Activated T-cell treated with anti-CD3 and anti-CD28 coated beads, Interleukin-2, amount 50 U/mL, for 24 hours (primary cell): ENCODE data around the gene CFAP206.

ENCODE experiments used
- DNase-seq: peaks from one replicate; pipeline ENCODE4 v3.0.0-alpha.2; 2020
- H3K27ac Mint-ChIP-seq: 2 replicates; pipeline ENCODE4 v1.8.0; 2020; ENCODE audit warnings: mild to moderate bottlenecking, mixed read lengths
- H3K27me3 Mint-ChIP-seq: 2 replicates; pipeline ENCODE4 v1.8.0; 2020; ENCODE audit warnings: mixed read lengths
- H3K36me3 Mint-ChIP-seq: 2 replicates; pipeline ENCODE4 v1.8.0; 2020; ENCODE audit warnings: low read depth, mixed read lengths
- H3K4me1 Mint-ChIP-seq: 2 replicates; pipeline ENCODE4 v1.8.0; 2020; ENCODE audit warnings: low read depth, mixed read lengths
- H3K4me3 Mint-ChIP-seq: 2 replicates; pipeline ENCODE4 v1.8.0; 2020; ENCODE audit warnings: mild to moderate bottlenecking, moderate library complexity, mixed read lengths
- H3K9me3 Mint-ChIP-seq: 2 replicates; pipeline ENCODE4 v1.8.0; 2020; ENCODE audit warnings: mixed read lengths

CFAP206 gene

DNA sequence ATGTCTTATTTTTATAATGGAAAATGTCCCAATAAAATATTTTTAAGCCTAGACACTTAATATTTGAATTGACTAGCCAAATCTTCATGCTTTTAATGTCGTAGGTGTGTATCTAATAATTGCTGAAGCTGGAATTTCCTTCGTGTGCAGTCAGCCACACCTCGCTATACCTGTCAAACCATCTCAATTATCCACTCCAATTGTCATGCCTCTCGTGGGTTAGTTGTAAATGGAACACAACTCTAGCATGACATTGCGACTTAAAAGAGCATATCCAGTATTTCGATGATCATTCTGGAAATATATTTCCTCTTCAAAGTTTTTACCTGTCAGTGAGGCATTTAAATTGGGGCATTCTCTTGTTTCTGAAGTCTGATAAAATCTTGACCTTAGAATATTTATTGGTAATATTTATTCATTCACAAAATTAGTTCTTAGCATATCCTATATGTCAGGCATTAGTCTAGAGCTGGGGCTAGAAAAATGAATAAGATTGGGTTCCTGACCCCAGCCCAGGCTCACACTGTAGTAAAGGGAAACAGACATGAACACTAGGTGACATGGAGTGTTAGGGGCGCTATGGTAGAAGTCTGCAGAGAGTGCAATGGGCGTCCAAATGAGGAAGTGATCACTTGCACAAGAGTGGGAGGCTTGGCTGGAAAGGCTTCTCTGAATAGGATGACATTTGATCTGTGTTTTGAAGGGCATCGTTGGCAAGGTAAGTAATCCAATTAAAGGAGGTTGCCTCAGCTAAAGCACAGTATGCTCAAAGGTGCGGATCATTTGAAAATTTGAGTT is 11.0 kb upstream of the CFAP206 start:
- no peak overlapping the region for H3K27ac Mint-ChIP-seq
- H3K4me3 Mint-ChIP-seq: no peak overlapping the region
- no peak for DNase-seq
- H3K27me3 Mint-ChIP-seq: no peaks in the 10 kb centered on the region
- H3K36me3 Mint-ChIP-seq: no peaks in the 10 kb centered on the region
- H3K9me3 Mint-ChIP-seq: no peaks in the 10 kb centered on the region
- no peaks in the 10 kb centered on the region for H3K4me1 Mint-ChIP-seq

DNA sequence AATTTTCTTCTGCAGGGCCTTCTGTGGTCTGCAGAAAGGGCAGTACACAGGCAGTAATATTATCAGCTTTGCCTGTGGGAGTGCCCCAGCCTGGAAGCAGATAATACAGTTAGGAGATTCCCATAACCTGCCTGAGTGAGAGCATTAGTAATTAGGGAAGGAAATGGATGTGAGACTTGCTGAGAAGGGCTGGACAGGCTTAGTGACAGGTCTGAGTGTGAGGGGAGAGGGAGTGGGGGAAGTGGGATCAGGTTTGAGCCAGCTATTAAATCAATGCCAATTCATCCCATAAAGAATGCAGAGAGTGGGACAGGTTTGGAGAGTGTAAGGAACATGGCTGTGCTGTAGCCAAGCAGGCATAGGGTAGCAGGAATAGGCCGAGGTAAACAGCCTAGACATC is 10.1 kb upstream of the CFAP206 start:
- H3K4me1 Mint-ChIP-seq: no peaks in the 10 kb centered on the region
- DNase-seq: no peak
- H3K9me3 Mint-ChIP-seq: no peaks in the 10 kb centered on the region
- H3K27me3 Mint-ChIP-seq: no peaks in the 10 kb centered on the region
- no peak overlapping the region for H3K27ac Mint-ChIP-seq
- H3K4me3 Mint-ChIP-seq: no peak overlapping the region
- no peaks in the 10 kb centered on the region for H3K36me3 Mint-ChIP-seq

DNA sequence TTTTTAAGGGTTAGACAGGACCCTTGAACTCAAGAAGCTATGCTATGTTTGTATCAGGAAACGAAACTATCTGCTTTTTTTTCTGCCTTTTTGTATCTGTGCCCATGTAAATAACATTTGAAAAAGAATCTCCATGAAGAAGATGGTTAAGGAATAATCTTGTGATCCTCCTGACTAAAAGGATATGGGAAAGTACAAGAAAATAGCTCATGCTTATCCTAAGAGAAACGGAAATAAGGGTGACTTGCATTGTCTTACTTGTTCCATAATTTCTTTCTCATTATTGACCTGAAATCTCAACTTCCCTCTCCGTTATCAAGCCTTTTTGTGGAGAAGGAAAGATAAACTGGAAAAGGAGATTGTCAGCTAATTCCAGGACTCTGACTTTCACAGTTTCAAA is 5.9 kb upstream of the CFAP206 start:
- no peaks in the 10 kb centered on the region for H3K4me1 Mint-ChIP-seq
- no peaks in the 10 kb centered on the region for H3K36me3 Mint-ChIP-seq

DNA sequence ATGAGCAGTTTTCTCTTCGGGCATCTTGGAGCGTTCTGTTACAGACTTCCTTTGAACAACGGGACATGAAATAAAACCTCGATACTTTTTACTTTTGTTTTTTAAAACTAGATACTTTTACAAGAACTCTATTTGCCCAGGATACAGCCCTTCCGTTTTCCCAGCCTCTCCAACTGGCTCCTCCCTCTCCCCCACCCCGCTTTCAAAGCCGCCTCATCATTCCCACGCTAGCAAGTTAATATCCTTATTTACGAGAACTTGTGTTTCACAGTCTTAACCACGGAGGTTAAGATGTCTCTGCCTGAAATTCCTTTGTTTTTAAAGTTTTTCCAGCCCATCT is 241 bp upstream of the CFAP206 start:
- Mint-ChIP-seq H3K9me3 (no peaks in the 10 kb centered on the region), H3K36me3 (no peaks in the 10 kb centered on the region), H3K27me3 (peaks cover 17% of the 10 kb centered on the region), H3K27ac (no peak overlapping the region), H3K4me3 (peak overlapping the region; percentile 84), H3K4me1 (peaks cover 6% of the 10 kb centered on the region)
- no peak for DNase-seq

More for the DNA sequence above, 5.9 kb upstream of the CFAP206 start:
- Mint-ChIP-seq H3K4me3 (no peak overlapping the region), H3K27me3 (peaks cover 13% of the 10 kb centered on the region), H3K27ac (no peak overlapping the region), H3K9me3 (no peaks in the 10 kb centered on the region)
- DNase-seq: no peak

DNA sequence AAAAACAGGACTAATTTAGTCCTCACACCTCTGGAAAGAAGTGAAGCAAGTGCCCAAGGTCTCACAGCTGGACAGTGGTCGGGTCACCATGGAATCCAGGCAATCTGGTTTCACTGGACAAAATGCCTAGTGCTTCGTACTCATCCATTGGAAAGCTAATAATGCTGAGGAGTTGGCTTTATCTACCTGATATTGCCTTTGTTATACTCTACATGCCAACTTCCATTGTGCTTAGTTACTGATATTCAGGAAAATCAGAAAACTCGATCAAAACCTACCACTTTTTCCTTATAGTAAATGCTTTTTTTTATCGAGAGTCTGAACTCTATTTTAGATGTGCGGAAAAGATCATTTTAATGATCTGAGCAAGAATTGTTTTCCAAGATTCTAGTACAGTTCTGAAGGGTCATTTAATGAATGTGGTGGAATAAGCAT is 966 bp downstream of the CFAP206 start:
- H3K36me3 Mint-ChIP-seq: no peaks in the 10 kb centered on the region
- peaks cover 23% of the 10 kb centered on the region for H3K27me3 Mint-ChIP-seq
- H3K4me3 Mint-ChIP-seq: peak overlapping the region; percentile 84
- no peak for DNase-seq
- H3K4me1 Mint-ChIP-seq: peaks cover 6% of the 10 kb centered on the region
- no peaks in the 10 kb centered on the region for H3K9me3 Mint-ChIP-seq
- peak overlapping the region; percentile 86 for H3K27ac Mint-ChIP-seq

DNA sequence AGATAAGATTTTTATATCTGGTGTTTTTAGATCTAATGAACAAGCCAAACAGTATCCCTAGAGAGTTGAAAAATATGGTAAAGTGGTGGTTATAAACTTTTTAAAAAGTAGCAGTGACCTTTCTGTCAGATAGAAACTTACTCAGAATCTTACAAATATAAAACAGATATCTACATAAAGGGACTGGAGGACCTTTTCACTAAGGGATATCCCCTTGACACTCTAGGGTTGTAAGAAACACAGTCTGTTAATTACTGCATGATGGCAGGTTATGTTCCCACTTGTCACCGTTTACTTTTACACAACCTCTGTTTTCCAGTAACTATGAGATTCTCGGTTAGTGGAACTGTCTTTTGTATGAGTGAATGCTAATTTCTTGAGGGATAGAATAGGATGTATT is 11.5 kb downstream of the CFAP206 start:
- no peaks in the 10 kb centered on the region for H3K36me3 Mint-ChIP-seq
- no peak overlapping the region for H3K27ac Mint-ChIP-seq
- no peaks in the 10 kb centered on the region for H3K4me1 Mint-ChIP-seq
- H3K4me3 Mint-ChIP-seq: no peak overlapping the region
- H3K9me3 Mint-ChIP-seq: no peaks in the 10 kb centered on the region
- H3K27me3 Mint-ChIP-seq: peaks cover 4% of the 10 kb centered on the region
- no peak for DNase-seq

DNA sequence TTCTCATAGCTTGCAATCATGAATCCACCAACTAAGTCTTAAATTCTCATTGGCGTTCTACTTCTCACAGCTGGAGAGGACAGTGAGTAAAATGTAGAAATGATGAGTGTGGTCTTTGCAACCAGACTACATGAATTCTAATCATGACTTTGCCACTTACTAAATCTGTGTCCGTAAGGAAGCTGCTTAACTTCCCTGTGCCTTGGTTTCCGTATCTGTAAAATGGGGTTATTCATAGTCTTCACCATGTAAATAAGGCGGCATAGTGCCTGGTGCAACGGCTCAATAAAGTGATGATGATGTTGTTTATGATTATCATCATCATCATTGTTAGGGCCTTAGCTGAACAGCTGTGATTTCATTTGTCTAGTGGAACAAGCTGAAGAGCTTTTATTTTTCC is 12.6 kb downstream of the CFAP206 start:
- H3K4me1 Mint-ChIP-seq: no peaks in the 10 kb centered on the region
- H3K27me3 Mint-ChIP-seq: no peaks in the 10 kb centered on the region
- DNase-seq: no peak
- H3K9me3 Mint-ChIP-seq: no peaks in the 10 kb centered on the region
- H3K4me3 Mint-ChIP-seq: no peak overlapping the region
- no peak overlapping the region for H3K27ac Mint-ChIP-seq
- H3K36me3 Mint-ChIP-seq: no peaks in the 10 kb centered on the region

DNA sequence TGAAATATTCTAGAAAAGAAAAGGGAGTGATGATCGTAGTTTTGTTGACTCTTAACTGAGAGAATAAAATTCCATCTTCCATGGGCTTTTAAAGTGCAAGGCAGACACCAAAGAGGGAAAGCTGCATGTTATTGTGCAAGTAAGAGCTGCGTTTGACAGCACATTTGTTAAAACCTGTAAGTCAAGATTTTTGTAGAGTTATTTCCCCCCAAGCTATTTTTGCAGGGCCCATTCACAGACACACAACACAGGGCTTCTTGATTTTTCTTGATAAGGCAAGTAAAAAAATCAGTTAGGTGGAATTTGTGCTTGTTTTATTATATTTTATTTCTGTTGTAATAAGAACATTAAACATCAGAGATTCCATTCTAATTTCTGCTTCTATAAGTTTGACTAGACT is 13.8 kb downstream of the CFAP206 start:
- Mint-ChIP-seq H3K4me1 (no peaks in the 10 kb centered on the region), H3K27ac (no peak overlapping the region), H3K36me3 (no peaks in the 10 kb centered on the region), H3K27me3 (no peaks in the 10 kb centered on the region), H3K9me3 (no peaks in the 10 kb centered on the region), H3K4me3 (no peak overlapping the region)
- no peak for DNase-seq

DNA sequence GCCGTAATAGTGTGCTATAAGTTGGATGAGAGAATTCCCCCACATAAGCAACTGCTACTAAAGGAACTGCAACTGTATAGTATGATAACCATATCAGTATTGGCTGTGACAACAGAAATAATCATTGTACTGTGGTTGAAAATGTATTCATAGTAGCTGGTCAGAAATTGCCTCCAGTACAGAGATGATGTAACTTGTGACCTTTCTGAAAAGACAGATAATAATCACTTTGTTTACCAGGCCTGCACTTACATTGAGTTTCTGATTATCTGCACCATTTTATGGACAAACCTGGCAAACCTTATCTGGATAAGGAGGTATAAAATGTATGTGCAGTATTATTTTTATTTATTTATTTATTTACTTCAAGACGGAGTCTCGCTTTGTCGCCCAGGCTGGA is 19.0 kb downstream of the CFAP206 start:
- no peak overlapping the region for H3K27ac Mint-ChIP-seq
- no peak for DNase-seq
- no peaks in the 10 kb centered on the region for H3K4me1 Mint-ChIP-seq
- H3K4me3 Mint-ChIP-seq: no peak overlapping the region
- H3K27me3 Mint-ChIP-seq: peaks cover 19% of the 10 kb centered on the region
- H3K9me3 Mint-ChIP-seq: no peaks in the 10 kb centered on the region
- H3K36me3 Mint-ChIP-seq: no peaks in the 10 kb centered on the region

DNA sequence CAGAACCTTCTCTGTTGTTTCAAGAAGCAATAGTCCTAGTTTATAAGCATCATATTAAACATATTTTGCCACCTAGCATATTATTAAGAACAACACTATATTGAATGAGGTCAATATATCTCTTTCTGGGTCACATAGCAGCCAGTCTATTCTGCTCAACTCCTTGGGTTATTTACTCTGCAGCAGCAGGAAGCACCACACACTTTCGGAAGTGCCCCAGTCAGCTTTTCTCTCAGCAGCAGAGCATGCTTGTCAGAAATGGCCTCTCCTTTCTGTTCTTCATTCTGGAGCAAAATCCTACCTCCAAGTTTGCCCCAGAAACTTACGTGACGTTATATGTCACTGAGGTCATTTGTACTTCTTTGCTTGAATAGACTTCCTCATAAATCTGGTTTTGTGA is 22.7 kb downstream of the CFAP206 start:
- DNase-seq: no peak

DNA sequence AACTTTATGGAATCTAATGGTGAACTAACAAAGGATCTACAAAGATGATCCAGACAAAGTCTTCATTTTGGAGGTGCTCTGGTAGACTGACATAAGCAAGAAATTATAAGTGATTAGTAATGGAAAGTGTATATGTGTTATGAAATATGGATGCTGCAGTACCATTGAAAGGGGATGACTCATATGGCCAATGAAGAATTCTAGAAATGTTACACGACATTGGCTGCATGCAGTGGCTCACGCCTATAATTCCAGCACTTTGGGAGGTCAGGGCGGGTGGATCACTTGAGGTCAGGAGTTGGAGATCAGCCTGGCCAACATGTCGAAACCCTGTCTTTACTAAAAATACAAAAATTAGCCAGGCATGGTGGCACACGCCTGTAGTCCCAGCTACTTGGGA is 23.5 kb downstream of the CFAP206 start:
- Mint-ChIP-seq H3K27me3 (peaks cover 19% of the 10 kb centered on the region), H3K36me3 (no peaks in the 10 kb centered on the region), H3K4me1 (no peaks in the 10 kb centered on the region), H3K4me3 (no peak overlapping the region), H3K9me3 (no peaks in the 10 kb centered on the region), H3K27ac (no peak overlapping the region)
- DNase-seq: no peak

More for the DNA sequence above, 22.7 kb downstream of the CFAP206 start:
- Mint-ChIP-seq H3K27ac (no peak overlapping the region), H3K4me1 (no peaks in the 10 kb centered on the region), H3K36me3 (no peaks in the 10 kb centered on the region), H3K4me3 (no peak overlapping the region), H3K9me3 (no peaks in the 10 kb centered on the region), H3K27me3 (peaks cover 19% of the 10 kb centered on the region)

DNA sequence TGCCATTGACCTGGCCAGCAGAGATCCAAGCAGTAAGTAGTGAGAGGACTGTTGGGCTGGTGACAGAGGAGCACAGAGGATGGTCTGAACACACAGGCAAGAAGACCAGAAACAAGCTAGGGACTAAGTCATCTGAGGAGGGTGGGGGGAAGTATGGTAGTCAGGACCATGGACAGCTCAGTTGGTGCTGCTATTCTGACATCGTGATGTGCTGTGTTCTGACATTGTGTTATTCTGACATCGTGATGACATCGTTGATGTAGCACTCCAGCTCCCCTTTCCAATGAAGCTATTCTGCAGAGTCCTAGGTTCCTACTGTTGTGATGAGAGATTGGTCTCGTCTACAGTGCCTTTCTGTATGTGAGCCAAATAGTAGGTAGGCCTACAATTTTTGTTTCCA is 28.7 kb downstream of the CFAP206 start:
- Mint-ChIP-seq H3K27ac (no peak overlapping the region), H3K36me3 (no peaks in the 10 kb centered on the region), H3K4me3 (no peak overlapping the region), H3K27me3 (peaks cover 1% of the 10 kb centered on the region), H3K4me1 (no peaks in the 10 kb centered on the region), H3K9me3 (no peaks in the 10 kb centered on the region)
- peak; percentile 36 for DNase-seq

DNA sequence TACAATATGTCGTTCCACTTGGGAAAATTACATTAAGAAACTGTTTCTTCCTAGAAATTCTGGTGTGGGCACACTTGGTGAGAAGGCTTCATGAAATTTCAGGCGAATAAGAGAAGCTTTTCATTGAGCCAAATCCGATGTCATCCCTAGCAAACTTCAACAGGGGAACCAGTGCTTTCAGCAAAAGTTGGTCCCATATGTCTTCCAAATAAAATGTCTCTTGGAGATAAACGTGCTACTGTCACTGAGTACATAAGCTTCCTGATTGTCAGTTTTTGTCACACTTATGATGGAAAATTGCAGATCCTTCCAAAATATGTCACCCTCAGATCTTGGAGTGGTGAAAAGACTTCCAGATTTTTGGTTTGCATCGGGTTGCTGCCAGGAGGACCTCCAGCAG is 33.9 kb downstream of the CFAP206 start:
- H3K4me1 Mint-ChIP-seq: no peaks in the 10 kb centered on the region
- peaks cover 4% of the 10 kb centered on the region for H3K9me3 Mint-ChIP-seq
- H3K27me3 Mint-ChIP-seq: peaks cover 9% of the 10 kb centered on the region
- DNase-seq: no peak
- H3K27ac Mint-ChIP-seq: no peak overlapping the region
- no peaks in the 10 kb centered on the region for H3K36me3 Mint-ChIP-seq
- no peak overlapping the region for H3K4me3 Mint-ChIP-seq

DNA sequence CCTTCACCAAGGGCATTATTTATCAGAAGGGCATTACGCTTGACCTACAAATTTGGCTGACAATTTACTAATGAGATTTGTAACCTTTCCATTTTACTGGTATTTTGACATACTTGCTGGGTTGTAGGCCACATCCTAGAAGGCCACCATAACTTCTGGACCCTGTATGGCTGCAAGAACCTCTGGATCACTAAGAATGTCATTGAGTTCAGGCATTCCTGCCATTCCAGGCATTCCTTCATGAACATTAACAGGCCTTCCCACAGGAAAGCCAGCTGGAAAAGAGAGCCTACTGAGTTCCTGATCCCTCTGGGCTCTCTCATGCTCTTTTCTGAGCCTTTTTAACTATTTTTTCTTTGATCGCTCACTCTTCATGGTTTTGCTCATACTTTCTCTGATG is 36.6 kb downstream of the CFAP206 start:
- H3K36me3 Mint-ChIP-seq: no peaks in the 10 kb centered on the region
- peaks cover 29% of the 10 kb centered on the region for H3K27me3 Mint-ChIP-seq
- H3K4me1 Mint-ChIP-seq: no peaks in the 10 kb centered on the region
- peaks cover 4% of the 10 kb centered on the region for H3K9me3 Mint-ChIP-seq
- no peak for DNase-seq
- H3K4me3 Mint-ChIP-seq: no peak overlapping the region
- H3K27ac Mint-ChIP-seq: no peak overlapping the region

DNA sequence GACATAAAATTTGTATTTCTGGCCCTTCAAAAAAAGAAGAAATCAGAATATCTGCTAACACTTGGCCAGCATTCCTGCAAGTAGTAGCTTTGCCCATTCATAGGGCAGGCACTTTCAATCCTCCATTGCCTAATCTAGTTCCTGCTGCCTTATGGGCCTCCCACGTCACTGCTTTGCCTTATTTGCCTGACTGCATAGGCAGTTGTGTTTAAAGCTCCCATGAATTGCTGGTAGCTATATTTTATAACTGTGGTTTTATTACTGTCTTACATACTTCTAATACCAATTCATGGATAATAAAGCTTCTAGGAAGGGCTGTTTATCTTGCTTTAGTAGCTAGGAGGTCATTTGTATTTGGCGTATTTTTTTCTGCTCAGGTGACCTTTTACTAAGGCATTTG is 57.3 kb downstream of the CFAP206 start:
- peaks cover 31% of the 10 kb centered on the region for H3K27me3 Mint-ChIP-seq
- no peak for DNase-seq
- peaks cover 2% of the 10 kb centered on the region for H3K9me3 Mint-ChIP-seq
- H3K27ac Mint-ChIP-seq: no peak overlapping the region
- H3K4me1 Mint-ChIP-seq: no peaks in the 10 kb centered on the region
- H3K36me3 Mint-ChIP-seq: no peaks in the 10 kb centered on the region
- no peak overlapping the region for H3K4me3 Mint-ChIP-seq
